HPDE6-E6E7 (cell line): ENCODE results near the gene SETD1A.
"Not testable (repeated sequence)": the region's sequence is repeated elsewhere in the genome, so short reads cannot be mapped to it uniquely, and the experiment has no call there.

Experiments
- DNase-seq: peaks from one replicate; pipeline ENCODE4 v3.0.0; 2011; ENCODE audit warnings: missing footprints; ENCODE audit errors: extremely low spot score

The SETD1A gene

GRCh38 chr16:30998852-30999761 lies 41.6 kb downstream of the SETD1A start:
- DNase-seq, result no peak

- DNase-seq, result no peak
Measured at GRCh38 chr16:31000671-31001382, 43.3 kb downstream of the SETD1A start.

- no peak for DNase-seq
Measured at GRCh38 chr16:31001507-31002249, 44.1 kb downstream of the SETD1A start.

GRCh38 chr16:31002250-31002700 lies 44.7 kb downstream of the SETD1A start:
- DNase-seq, result peak; percentile 31

GRCh38 chr16:31002862-31003341 lies 45.3 kb downstream of the SETD1A start:
- DNase-seq, result no peak

- DNase-seq, result no peak
Measured at GRCh38 chr16:31003744-31004143, 46.2 kb downstream of the SETD1A start.

GRCh38 chr16:31004658-31005057 lies 47.1 kb downstream of the SETD1A start:
- no peak for DNase-seq

- DNase-seq, result no peak
Measured at GRCh38 chr16:31005350-31006085, 48.0 kb downstream of the SETD1A start.

GRCh38 chr16:31006086-31006385 lies 48.5 kb downstream of the SETD1A start:
- no peak for DNase-seq

GRCh38 chr16:31006589-31006988 lies 49.0 kb downstream of the SETD1A start:
- DNase-seq, result no peak

GRCh38 chr16:31007684-31008083 lies 50.1 kb downstream of the SETD1A start:
- DNase-seq, result no peak

- DNase-seq, result peak; percentile 49
Measured at GRCh38 chr16:31008149-31008548, 50.6 kb downstream of the SETD1A start.

GRCh38 chr16:31008551-31008950 lies 51.0 kb downstream of the SETD1A start:
- DNase-seq, result no peak

GRCh38 chr16:31009120-31009519 lies 51.6 kb downstream of the SETD1A start:
- no peak for DNase-seq

- DNase-seq, result no peak
Measured at GRCh38 chr16:31009894-31010584, 52.5 kb downstream of the SETD1A start.

GRCh38 chr16:31010585-31011325 lies 53.2 kb downstream of the SETD1A start, which contains the start of gene STX1B:
TSS of gene STX1B (minus strand) at chr16:31010638. CDS start at chr16:31010396, 242 bp downstream.
- DNase-seq, result no peak

GRCh38 chr16:31011815-31012214 lies 54.3 kb downstream of the SETD1A start:
- not testable (repeated sequence) for DNase-seq

GRCh38 chr16:31013292-31013691 lies 55.7 kb downstream of the SETD1A start:
- DNase-seq, result not testable (repeated sequence)

GRCh38 chr16:31016018-31016417 lies 58.5 kb downstream of the SETD1A start:
- no peak for DNase-seq

GRCh38 chr16:31017756-31018155 lies 60.2 kb downstream of the SETD1A start:
- not testable (repeated sequence) for DNase-seq
